Fibroblast of the conjunctiva (primary cell): ENCODE measurements around the gene NOVA2.

Experiments used
- DNase-seq: peaks from one replicate; pipeline ENCODE4 v3.0.0-alpha.2; 2010; ENCODE audit warnings: low read depth

The NOVA2 gene

GRCh38 chr19:45962021-45962420, 11.6 kb downstream of the NOVA2 start:
- DNase-seq = no peak

- DNase-seq = no peak
These were observed 12.9 kb downstream of the NOVA2 start for GRCh38 chr19:45960595-45961235.

GRCh38 chr19:45959517-45960025, 14.1 kb downstream of the NOVA2 start:
- no peak for DNase-seq

GRCh38 chr19:45958769-45959516, 14.7 kb downstream of the NOVA2 start:
- no peak for DNase-seq

GRCh38 chr19:45958320-45958719, 15.3 kb downstream of the NOVA2 start:
- no peak for DNase-seq

- no peak for DNase-seq
These were observed 17.6 kb downstream of the NOVA2 start for GRCh38 chr19:45955905-45956608.

GRCh38 chr19:45954156-45954555, 19.5 kb downstream of the NOVA2 start:
- DNase-seq = no peak

GRCh38 chr19:45953676-45954075, 20.0 kb downstream of the NOVA2 start:
- DNase-seq = no peak

- DNase-seq = no peak
These were observed 20.8 kb downstream of the NOVA2 start for GRCh38 chr19:45952686-45953505.

- DNase-seq = no peak
These were observed 21.4 kb downstream of the NOVA2 start for GRCh38 chr19:45952341-45952685.

GRCh38 chr19:45947926-45948325, 25.7 kb downstream of the NOVA2 start:
- no peak for DNase-seq

- DNase-seq = no peak
These were observed 33.2 kb downstream of the NOVA2 start for GRCh38 chr19:45940515-45940805.

GRCh38 chr19:45939792-45940514, 33.7 kb downstream of the NOVA2 start:
- no peak for DNase-seq

GRCh38 chr19:45938733-45939319, 34.8 kb downstream of the NOVA2 start:
- no peak for DNase-seq

GRCh38 chr19:45935267-45935666, 38.4 kb downstream of the NOVA2 start:
- no peak for DNase-seq

GRCh38 chr19:45934551-45935230, 39.0 kb downstream of the NOVA2 start:
- no peak for DNase-seq

- no peak for DNase-seq
These were observed 39.9 kb downstream of the NOVA2 start for GRCh38 chr19:45933759-45934158.

- DNase-seq = no peak
These were observed 42.6 kb downstream of the NOVA2 start for GRCh38 chr19:45931055-45931454.

- DNase-seq = no peak
These were observed 44.4 kb downstream of the NOVA2 start for GRCh38 chr19:45929247-45929646.

- DNase-seq = peak; percentile 72
These were observed 46.0 kb downstream of the NOVA2 start for GRCh38 chr19:45927565-45928261.
